NCI-H128 (cell line): Measurements from ENCODE around the gene LTC4S.

ENCODE experiments used
- DNase-seq: peaks from one replicate; lab custom pipeline; 2025; ENCODE audit not compliant: unreplicated experiment; lab: John Stamatoyannopoulos, UW

The LTC4S gene

DNA sequence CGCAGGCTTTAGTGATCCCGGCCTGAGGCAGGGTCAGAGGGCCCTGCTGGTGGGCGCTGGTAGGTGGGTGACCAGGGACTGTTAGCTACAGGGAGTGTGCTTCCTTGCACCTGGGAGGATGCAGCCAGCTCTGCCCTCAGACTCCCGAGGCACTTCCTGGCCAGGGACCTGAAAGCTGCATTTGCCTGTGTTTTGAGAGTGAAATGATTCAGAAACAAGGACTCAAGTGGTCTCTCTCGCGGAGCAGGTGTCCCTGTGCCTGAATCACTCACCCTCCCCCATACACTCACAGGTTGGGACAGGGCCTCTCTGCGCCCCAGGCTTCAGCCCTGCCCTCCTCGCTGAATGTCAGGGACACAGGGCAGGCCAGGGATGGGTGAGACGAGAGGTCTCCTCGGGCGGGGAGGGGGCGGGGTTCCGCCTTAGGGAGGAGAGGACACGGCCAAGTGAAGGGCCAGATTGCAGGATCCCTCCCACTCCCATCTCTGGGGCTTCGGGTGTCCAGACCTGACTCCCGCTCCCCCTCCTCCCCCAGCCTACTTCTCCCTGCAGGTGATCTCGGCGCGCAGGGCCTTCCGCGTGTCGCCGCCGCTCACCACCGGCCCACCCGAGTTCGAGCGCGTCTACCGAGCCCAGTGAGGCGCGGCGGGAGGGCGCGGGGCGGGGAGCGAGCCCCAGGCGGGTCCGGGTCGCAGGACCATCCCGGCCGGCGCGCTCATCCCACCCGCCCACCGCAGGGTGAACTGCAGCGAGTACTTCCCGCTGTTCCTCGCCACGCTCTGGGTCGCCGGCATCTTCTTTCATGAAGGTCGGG, 1.5 kb downstream of the LTC4S start:
- peak; percentile 54 for DNase-seq

- peak; percentile 48 for DNase-seq
These were observed 2.4 kb downstream of the LTC4S start for GRCh38 chr5:179795863-179796833.

GRCh38 chr5:179796877-179797608, 3.3 kb downstream of the LTC4S start:
- no peak for DNase-seq

DNA sequence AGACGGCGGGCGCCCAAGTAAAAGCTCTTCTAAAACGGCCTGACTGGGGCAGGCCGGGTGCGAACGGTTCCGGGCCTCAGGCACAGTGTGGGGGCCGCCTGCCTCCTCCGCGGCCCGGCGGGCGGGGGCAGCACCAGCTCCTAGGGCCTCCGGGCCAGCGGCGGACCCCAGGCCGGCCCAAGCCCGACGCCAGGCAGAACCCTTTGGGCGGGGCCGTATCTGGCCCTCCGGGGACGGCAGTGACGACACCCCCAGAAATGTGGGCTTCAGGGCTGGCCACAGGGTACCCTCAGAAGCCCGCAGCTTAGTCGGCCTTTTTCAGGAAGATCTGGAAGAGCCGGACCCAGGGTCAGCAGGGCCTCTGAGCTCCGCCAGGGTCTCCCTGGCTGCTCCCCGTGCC, 4.0 kb downstream of the LTC4S start:
- no peak for DNase-seq

DNA sequence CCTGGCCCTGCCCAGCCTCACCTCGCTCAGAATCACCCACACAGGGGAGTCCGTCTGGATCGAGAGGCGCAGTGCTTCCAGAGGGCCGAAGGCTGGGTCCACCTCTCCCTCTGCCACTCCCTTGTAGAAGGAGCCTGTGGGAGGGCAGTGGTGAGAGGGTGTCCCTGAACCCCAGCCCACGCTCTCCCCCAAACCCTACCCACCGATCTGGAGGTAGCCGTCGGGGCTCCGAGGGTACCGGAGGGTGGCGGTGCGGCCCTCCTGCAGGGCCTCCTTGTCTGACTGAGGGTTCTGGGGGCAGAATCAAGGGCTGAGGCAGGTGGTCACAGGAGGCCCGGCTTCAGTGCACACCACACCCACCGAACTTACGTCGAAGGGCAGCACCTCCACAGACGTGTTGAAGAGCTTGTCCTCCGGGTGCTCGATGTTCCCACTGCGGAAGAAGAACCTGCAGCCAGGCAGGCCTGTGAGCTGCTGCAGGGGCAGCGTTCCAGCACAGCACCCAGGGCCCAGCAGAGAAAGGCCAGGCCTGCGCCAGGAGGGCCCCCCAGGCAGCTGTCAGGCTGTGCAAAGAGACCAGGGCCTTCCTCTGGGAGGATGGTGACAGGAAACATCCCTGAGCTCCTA, 4.5 kb downstream of the LTC4S start:
- no peak for DNase-seq

DNA sequence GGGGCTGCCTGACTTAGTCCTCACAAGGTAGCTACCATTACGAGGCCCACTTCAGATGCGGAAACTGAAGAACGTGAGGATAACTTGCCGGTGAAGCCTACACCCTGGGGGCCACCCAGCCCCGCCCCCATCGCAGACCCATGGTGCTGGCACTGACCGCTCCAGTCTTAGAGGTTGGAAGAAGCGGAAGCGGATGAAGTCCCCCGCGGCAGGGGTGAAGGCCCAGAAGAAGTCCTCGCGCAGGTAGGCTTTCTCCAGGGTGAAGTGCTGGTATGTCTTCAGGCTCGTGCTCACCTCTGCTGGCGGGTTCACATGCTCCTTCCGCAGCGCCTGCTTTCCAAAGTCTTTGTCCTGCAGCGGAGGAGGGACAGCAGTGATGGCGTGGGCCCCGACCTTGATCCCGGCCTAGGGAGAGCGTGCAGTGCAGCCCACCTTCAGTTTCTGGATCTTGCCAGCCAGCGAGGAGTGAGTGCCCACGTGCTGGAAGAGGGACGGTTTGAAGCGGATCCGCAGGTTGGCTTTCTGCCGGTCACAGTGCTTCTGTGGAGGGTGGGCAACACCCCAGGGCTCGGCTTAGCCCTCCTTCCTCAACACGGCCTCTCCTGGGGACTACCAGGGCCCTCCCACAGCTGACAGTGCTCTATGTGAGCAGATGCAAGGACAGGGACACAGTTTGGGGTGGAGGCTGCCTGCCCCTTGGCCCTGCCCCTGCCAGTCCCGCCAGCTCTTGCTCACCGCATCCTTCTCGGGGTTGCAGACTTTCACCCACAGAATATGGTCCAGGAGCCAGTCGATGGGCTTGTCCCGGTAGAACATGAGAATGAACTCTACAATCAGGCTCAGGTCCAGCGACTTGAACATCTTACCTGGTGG, 5.2 kb downstream of the LTC4S start:
- no peak for DNase-seq

DNA sequence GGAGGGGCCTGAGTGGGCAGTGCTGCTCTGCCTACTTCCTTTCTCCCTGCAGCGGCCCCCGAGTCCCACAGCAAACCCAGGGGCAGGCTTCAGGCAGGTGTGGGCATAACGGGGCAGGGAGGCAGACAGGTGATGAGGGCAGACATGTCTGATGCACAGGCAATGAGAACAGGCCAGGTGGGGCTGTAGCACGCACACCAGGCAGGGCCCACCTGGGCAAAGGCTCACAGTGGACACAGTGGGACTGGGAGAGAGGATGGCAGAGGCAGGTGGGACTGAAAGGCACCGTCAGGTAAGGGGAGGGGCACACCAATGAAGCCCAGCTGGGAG, 5.8 kb downstream of the LTC4S start:
- no peak for DNase-seq

GRCh38 chr5:179800071-179800695, 6.4 kb downstream of the LTC4S start:
- no peak for DNase-seq

DNA sequence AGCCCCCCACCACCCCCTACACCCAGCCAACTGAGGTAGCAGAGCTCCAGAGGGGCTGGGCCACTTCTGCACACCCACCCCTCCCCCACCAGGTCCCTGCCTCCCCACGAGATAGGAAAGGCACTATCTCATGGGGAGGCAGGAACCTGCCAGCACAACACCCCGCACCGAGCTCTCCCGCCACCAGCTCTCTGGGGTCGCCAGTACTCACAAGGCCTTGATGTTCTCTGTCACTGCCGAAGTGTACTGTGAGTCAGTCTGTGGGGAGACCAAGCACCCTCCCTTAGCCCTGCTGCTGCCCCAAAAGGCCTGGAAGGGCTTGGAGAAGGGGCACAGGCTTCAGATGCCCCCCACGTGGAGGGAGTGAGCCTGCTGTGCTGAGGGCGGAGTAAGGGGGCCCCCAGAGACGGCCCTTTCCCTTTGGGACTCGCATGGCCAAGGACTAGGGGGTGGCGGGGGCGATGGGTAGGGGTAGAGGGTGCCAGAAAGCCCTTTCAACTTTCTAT, 7.0 kb downstream of the LTC4S start:
- no peak for DNase-seq

DNA sequence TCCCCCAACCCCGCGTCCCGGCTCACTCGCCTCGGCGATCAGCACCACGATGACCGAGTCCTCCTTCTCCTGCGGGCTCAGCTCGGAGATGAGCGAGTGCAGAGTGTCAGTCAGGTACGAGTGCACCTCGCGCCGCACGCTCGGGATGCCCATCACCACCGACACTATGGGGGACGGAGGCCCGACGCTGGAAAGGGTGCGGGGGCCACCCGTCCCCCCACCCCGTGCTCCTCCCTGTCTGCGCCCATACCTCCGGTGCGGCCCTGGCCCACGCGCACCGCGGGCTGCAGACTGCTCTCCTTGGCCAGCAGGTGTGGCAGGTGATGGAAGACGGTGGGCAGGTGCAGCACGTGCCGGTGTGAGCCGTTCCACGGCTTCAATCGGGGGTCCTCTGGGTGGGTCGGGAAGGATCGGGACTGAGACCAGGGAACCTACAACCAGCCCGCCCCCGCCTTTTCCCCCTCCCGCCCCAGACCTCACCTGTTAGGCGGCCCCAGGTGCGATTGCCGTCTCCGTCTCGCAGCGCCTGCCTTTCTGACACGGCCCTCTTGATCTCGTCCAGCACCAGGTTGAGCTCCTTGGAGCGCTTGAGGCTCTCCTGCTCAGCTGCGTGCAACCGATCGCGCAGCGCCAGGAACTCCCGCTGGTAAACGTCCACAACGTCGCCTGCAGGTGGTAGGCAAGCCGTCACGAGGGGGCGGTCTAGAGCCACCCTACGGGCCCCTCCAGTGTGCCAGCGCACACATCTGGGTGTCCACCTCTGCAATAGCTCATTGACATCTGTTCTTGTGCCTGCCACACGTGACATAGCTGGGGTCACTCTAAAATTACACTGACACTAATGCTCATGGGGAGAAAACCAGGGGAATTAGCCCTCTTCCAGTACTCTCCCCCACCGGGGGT, 7.8 kb downstream of the LTC4S start:
- no peak for DNase-seq

- no peak for DNase-seq
These were observed 8.6 kb downstream of the LTC4S start for GRCh38 chr5:179802207-179802883.

- peak; percentile 49 for DNase-seq
These were observed 9.3 kb downstream of the LTC4S start for GRCh38 chr5:179802950-179803562.

GRCh38 chr5:179803651-179804554, 10.1 kb downstream of the LTC4S start:
- no peak for DNase-seq

GRCh38 chr5:179804555-179804947, 10.8 kb downstream of the LTC4S start:
- no peak for DNase-seq

GRCh38 chr5:179805070-179805528, 11.3 kb downstream of the LTC4S start:
- no peak for DNase-seq

GRCh38 chr5:179805529-179806249, 11.9 kb downstream of the LTC4S start:
- DNase-seq: no peak
